ENCODE data around the gene KCNQ2.

Gene KCNQ2

DNA sequence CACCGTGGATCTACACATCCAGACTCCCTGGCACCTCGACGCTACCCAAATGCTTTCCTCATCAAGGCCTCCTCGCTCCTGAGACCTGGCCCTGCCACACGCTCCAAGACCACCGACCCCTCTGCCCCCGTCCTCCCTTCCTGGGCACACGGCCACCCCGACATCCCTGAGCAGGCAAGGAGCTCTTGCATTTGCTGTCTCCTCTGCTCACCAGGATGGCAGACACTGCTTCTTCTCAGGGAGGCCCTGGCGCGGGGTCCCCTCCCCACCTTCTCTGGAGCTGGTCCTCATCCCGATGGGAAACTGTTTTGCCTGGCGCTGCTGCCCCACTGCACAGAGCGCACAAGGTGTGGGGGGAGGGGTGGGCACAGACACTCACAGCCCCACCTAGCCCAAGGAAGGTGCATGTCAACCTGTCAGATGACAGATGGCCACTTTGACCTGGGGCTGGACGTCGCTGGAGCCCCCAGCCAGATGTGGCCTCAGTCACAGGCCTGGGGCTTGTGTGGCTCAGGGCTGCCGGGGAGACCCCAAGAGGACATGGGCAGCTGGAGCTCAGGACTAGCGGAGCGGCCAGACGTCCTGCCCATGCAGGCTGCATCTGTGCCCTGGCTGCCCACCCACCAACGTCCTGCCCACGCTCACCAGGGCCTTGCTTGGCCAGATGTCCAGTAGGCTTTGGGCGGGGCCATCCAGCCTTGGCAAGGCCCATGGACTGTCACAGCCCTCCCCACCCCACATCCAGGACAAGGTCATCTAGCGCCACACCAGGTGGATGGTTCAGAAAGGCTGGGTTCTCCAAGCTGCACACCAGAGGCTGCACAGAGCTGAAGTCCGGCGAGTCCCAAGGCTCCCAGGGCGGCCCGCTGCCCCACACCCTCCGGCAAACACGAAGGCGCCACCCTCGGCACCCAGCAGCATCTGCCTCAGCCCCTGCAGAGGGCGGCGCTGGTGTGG lies 6.2 kb upstream of the KCNQ2 start:
- Histone ChIP-seq H3K27me3 (ENCODE audit: insufficient read depth, low read length) (peaks cover 60% of the 10 kb centered on the region), H3K36me3 (ENCODE audit: insufficient read depth, low read length) (no peaks in the 10 kb centered on the region), H3K27ac (ENCODE audit: low read depth, low read length) (no peak overlapping the region), H3K79me2 (ENCODE audit: control insufficient read depth, insufficient read depth, low read length, unreplicated experiment) (no peaks in the 10 kb centered on the region), H3K4me1 (ENCODE audit: control insufficient read depth, insufficient read depth, low read length, unreplicated experiment) (no peaks in the 10 kb centered on the region), H2AFZ (ENCODE audit: low read length, unreplicated experiment) (no peak overlapping the region), H3K4me3 (ENCODE audit: low read depth, low read length) (no peak overlapping the region)

DNA sequence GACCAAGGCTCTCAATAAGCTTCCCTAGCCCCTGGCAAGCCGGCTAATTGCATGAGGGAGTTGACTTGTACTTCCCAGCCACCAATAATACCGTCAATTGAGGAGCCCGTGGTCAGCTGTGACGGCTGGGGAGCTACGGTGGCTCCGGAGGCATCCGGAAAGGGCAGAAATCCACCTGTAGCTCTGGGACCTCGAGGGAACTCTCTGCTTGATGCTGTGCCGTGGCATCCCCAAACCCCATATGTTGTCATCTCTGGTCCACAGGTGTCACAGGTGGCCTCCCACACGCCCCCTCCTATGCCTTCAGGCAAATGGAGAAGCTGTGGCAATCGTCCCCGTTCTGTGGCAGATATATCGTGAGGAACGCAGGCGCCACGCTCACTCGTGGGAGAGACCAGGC lies 5.5 kb upstream of the KCNQ2 start:
- Histone ChIP-seq H3K27me3 (ENCODE audit: insufficient read depth, low read length) (peaks cover 67% of the 10 kb centered on the region), H2AFZ (ENCODE audit: low read length, unreplicated experiment) (no peak overlapping the region), H3K27ac (ENCODE audit: low read depth, low read length) (no peak overlapping the region), H3K79me2 (ENCODE audit: control insufficient read depth, insufficient read depth, low read length, unreplicated experiment) (no peaks in the 10 kb centered on the region), H3K4me3 (ENCODE audit: low read depth, low read length) (no peak overlapping the region), H3K36me3 (ENCODE audit: insufficient read depth, low read length) (no peaks in the 10 kb centered on the region), H3K4me1 (ENCODE audit: control insufficient read depth, insufficient read depth, low read length, unreplicated experiment) (no peaks in the 10 kb centered on the region)

GRCh38 chr20:63477061-63477616 lies 4.7 kb upstream of the KCNQ2 start:
- no peaks in the 10 kb centered on the region for H3K36me3 ChIP-seq (ENCODE audit: insufficient read depth, low read length)
- peaks cover 70% of the 10 kb centered on the region for H3K27me3 ChIP-seq (ENCODE audit: insufficient read depth, low read length)
- H3K27ac ChIP-seq (ENCODE audit: low read depth, low read length), result no peak overlapping the region
- no peak overlapping the region for H2AFZ ChIP-seq (ENCODE audit: low read length, unreplicated experiment)
- H3K4me1 ChIP-seq (ENCODE audit: control insufficient read depth, insufficient read depth, low read length, unreplicated experiment), result no peaks in the 10 kb centered on the region
- H3K4me3 ChIP-seq (ENCODE audit: low read depth, low read length), result no peak overlapping the region
- H3K79me2 ChIP-seq (ENCODE audit: control insufficient read depth, insufficient read depth, low read length, unreplicated experiment), result no peaks in the 10 kb centered on the region

DNA sequence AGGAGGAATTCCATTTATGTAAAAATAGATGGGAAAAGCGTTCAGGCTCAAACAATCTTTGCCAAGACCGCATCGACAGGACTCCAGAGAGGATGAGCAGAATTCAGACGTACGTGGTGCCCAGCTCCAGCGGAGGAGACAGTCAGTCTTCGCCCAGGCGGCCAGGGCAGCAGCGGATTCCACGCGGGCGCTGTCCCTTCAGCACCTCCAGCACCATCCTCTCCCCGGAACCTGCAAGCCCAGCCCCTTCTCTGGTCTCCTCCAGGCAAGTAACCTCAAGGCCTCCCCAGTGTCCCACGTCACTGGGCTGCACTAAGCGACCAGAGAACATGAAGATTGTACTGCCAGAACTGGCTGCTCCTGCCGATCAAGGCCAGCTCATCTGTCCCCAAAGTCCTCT lies 2.8 kb upstream of the KCNQ2 start:
- Histone ChIP-seq H3K4me3 (ENCODE audit: low read depth, low read length) (no peak overlapping the region), H3K27me3 (ENCODE audit: insufficient read depth, low read length) (peaks cover 80% of the 10 kb centered on the region), H3K36me3 (ENCODE audit: insufficient read depth, low read length) (no peaks in the 10 kb centered on the region), H2AFZ (ENCODE audit: low read length, unreplicated experiment) (no peak overlapping the region), H3K27ac (ENCODE audit: low read depth, low read length) (no peak overlapping the region), H3K79me2 (ENCODE audit: control insufficient read depth, insufficient read depth, low read length, unreplicated experiment) (no peaks in the 10 kb centered on the region), H3K4me1 (ENCODE audit: control insufficient read depth, insufficient read depth, low read length, unreplicated experiment) (no peaks in the 10 kb centered on the region)

DNA sequence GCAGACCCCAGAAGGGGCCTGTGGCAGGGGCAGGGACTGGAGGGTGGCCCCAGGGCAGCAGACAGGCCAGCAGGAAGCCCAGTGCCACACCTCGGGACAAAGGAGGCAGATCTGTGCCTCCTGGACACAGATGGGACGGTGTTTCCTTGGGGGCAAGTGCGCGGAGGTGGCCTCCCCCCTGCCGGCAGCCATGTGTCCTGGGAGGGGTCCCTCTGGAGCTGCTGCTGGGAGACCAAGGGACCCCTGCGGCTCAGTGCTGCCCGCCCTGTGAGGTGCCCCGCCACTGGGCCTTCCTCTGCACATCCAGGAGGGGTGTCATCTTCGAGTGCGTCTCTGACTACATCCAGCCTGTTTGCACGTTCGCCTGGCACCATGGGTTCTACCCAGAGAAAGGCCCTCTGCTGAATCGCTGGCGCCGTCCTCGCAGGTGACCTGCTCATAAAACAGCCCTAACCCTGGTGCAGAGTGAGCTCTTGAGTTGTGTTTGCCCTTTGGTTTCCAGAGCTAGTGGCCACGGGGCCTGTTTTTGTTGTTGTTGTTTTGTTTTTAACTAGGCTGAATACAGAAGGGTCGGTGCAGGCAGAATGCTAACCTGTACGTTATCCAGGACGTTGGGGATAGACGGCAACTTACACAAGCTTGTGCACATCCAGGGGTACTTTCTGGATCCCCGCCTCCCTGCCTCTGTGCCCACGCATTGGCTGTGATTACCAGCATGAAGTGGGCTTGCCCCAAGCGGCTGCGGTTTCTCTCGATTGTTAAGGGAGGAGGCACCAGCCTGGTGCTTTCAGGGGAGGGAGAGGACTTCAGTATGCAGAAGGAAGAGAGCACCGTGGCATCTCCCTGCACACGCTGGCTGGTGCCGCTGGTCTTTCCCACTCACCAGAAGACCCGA lies 1.3 kb upstream of the KCNQ2 start:
- no peak overlapping the region for H2AFZ ChIP-seq (ENCODE audit: low read length, unreplicated experiment)
- no peak overlapping the region for H3K4me3 ChIP-seq (ENCODE audit: low read depth, low read length)
- H3K36me3 ChIP-seq (ENCODE audit: insufficient read depth, low read length), result no peaks in the 10 kb centered on the region
- no peaks in the 10 kb centered on the region for H3K4me1 ChIP-seq (ENCODE audit: control insufficient read depth, insufficient read depth, low read length, unreplicated experiment)
- H3K27me3 ChIP-seq (ENCODE audit: insufficient read depth, low read length), result peaks cover 88% of the 10 kb centered on the region
- no peaks in the 10 kb centered on the region for H3K79me2 ChIP-seq (ENCODE audit: control insufficient read depth, insufficient read depth, low read length, unreplicated experiment)
- no peak overlapping the region for H3K27ac ChIP-seq (ENCODE audit: low read depth, low read length)

- H3K4me3 ChIP-seq (ENCODE audit: low read depth, low read length), result no peak overlapping the region
- H2AFZ ChIP-seq (ENCODE audit: low read length, unreplicated experiment), result no peak overlapping the region
- no peaks in the 10 kb centered on the region for H3K36me3 ChIP-seq (ENCODE audit: insufficient read depth, low read length)
- H3K27me3 ChIP-seq (ENCODE audit: insufficient read depth, low read length), result peaks cover 88% of the 10 kb centered on the region
- H3K4me1 ChIP-seq (ENCODE audit: control insufficient read depth, insufficient read depth, low read length, unreplicated experiment), result no peaks in the 10 kb centered on the region
- no peaks in the 10 kb centered on the region for H3K79me2 ChIP-seq (ENCODE audit: control insufficient read depth, insufficient read depth, low read length, unreplicated experiment)
- no peak overlapping the region for H3K27ac ChIP-seq (ENCODE audit: low read depth, low read length)
Measured at GRCh38 chr20:63472862-63473390, 471 bp upstream of the KCNQ2 start.

- no peaks in the 10 kb centered on the region for H3K4me1 ChIP-seq (ENCODE audit: control insufficient read depth, insufficient read depth, low read length, unreplicated experiment)
- no peak overlapping the region for H2AFZ ChIP-seq (ENCODE audit: low read length, unreplicated experiment)
- H3K36me3 ChIP-seq (ENCODE audit: insufficient read depth, low read length), result no peaks in the 10 kb centered on the region
- no peak overlapping the region for H3K27ac ChIP-seq (ENCODE audit: low read depth, low read length)
- H3K4me3 ChIP-seq (ENCODE audit: low read depth, low read length), result no peak overlapping the region
- H3K27me3 ChIP-seq (ENCODE audit: insufficient read depth, low read length), result peaks cover 87% of the 10 kb centered on the region
- H3K79me2 ChIP-seq (ENCODE audit: control insufficient read depth, insufficient read depth, low read length, unreplicated experiment), result no peaks in the 10 kb centered on the region
Measured at GRCh38 chr20:63471717-63471980, 806 bp downstream of the KCNQ2 start.

DNA sequence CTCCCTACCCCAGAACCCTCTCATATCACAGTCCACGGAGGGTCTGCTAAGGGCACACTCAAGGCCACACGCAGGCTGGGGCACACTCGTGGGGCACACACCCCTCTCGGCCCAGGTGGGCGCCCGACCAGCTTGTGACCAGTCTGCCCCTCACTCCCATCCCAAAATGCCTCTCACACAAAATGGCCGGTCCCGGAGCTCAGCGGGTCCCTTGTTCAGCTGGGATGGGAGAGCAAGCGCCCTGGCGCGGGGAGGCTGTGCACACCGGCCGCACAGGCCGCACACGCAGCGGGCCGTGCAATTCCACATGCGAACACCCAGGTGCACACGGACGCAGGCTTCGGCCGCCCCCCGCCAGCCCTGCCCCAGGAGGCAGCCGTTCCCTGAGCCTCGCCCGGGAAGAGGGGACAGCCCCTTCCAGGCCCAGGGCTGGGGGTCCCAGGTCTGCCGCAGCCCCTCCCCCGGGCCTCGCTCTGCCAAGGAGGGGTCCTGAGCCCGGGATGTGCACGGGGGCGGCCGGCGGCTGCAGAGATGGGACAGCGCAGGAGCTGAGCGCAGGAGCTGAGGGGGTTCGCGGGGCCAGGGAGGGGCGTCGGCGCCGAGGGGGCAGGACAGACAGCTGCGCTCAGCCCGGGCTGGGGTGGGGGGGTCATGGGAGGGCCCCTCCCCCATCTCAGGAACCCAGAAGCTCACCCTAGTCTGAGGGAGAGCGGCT lies 1.3 kb downstream of the KCNQ2 start:
- H2AFZ ChIP-seq (ENCODE audit: low read length, unreplicated experiment), result no peak overlapping the region
- H3K27ac ChIP-seq (ENCODE audit: low read depth, low read length), result no peak overlapping the region
- H3K27me3 ChIP-seq (ENCODE audit: insufficient read depth, low read length), result peaks cover 87% of the 10 kb centered on the region
- H3K4me3 ChIP-seq (ENCODE audit: low read depth, low read length), result no peak overlapping the region
- H3K36me3 ChIP-seq (ENCODE audit: insufficient read depth, low read length), result no peaks in the 10 kb centered on the region
- H3K79me2 ChIP-seq (ENCODE audit: control insufficient read depth, insufficient read depth, low read length, unreplicated experiment), result no peaks in the 10 kb centered on the region
- no peaks in the 10 kb centered on the region for H3K4me1 ChIP-seq (ENCODE audit: control insufficient read depth, insufficient read depth, low read length, unreplicated experiment)

- Histone ChIP-seq H2AFZ (ENCODE audit: low read length, unreplicated experiment) (no peak overlapping the region), H3K27me3 (ENCODE audit: insufficient read depth, low read length) (peaks cover 87% of the 10 kb centered on the region), H3K36me3 (ENCODE audit: insufficient read depth, low read length) (no peaks in the 10 kb centered on the region), H3K27ac (ENCODE audit: low read depth, low read length) (no peak overlapping the region), H3K79me2 (ENCODE audit: control insufficient read depth, insufficient read depth, low read length, unreplicated experiment) (no peaks in the 10 kb centered on the region), H3K4me1 (ENCODE audit: control insufficient read depth, insufficient read depth, low read length, unreplicated experiment) (no peaks in the 10 kb centered on the region), H3K4me3 (ENCODE audit: low read depth, low read length) (no peak overlapping the region)
Measured at GRCh38 chr20:63470410-63470809, 2.0 kb downstream of the KCNQ2 start.

- H3K4me3 ChIP-seq (ENCODE audit: low read depth, low read length), result no peak overlapping the region
- no peaks in the 10 kb centered on the region for H3K79me2 ChIP-seq (ENCODE audit: control insufficient read depth, insufficient read depth, low read length, unreplicated experiment)
- no peak overlapping the region for H2AFZ ChIP-seq (ENCODE audit: low read length, unreplicated experiment)
- H3K27ac ChIP-seq (ENCODE audit: low read depth, low read length), result no peak overlapping the region
- peaks cover 83% of the 10 kb centered on the region for H3K27me3 ChIP-seq (ENCODE audit: insufficient read depth, low read length)
- H3K4me1 ChIP-seq (ENCODE audit: control insufficient read depth, insufficient read depth, low read length, unreplicated experiment), result no peaks in the 10 kb centered on the region
- H3K36me3 ChIP-seq (ENCODE audit: insufficient read depth, low read length), result no peaks in the 10 kb centered on the region
Measured at GRCh38 chr20:63469713-63470101, 2.7 kb downstream of the KCNQ2 start.
